DMS 273 treated with DMSO at 0.1 percent for 48 hours (cell line): ENCODE data around the gene CDH1.

Source experiments
- DNase-seq: peaks from one replicate; lab custom pipeline; 2025; lab: John Stamatoyannopoulos, UW

The CDH1 gene

GRCh38 chr16:68857479-68857878, 120.4 kb downstream of the CDH1 start:
- no peak for DNase-seq

DNA sequence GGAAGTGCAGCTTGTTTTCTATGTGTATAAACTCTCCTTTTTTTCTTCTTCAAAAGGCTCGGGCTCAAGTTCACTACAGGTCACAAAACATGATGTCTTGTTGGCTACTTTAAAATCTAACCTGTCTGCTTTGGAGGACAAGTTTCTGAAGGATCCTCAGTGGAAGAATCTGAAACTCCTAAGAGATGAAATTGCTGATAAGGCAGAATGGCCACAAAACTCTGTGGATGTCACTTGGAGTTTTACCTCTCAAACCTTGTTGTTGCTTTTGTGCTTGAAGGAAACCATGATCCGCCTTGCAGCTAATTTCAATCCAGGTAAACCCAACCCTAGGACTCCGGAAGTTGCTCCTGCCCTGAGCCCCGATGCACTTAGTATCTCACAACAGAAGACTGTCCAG, 122.7 kb downstream of the CDH1 start:
- no peak for DNase-seq

GRCh38 chr16:68860978-68861892, 124.1 kb downstream of the CDH1 start:
- no peak for DNase-seq

- no peak for DNase-seq
Observed at GRCh38 chr16:68866933-68867332, 129.8 kb downstream of the CDH1 start.

- DNase-seq, result no peak
Observed at GRCh38 chr16:68869492-68870088, 132.5 kb downstream of the CDH1 start.

DNA sequence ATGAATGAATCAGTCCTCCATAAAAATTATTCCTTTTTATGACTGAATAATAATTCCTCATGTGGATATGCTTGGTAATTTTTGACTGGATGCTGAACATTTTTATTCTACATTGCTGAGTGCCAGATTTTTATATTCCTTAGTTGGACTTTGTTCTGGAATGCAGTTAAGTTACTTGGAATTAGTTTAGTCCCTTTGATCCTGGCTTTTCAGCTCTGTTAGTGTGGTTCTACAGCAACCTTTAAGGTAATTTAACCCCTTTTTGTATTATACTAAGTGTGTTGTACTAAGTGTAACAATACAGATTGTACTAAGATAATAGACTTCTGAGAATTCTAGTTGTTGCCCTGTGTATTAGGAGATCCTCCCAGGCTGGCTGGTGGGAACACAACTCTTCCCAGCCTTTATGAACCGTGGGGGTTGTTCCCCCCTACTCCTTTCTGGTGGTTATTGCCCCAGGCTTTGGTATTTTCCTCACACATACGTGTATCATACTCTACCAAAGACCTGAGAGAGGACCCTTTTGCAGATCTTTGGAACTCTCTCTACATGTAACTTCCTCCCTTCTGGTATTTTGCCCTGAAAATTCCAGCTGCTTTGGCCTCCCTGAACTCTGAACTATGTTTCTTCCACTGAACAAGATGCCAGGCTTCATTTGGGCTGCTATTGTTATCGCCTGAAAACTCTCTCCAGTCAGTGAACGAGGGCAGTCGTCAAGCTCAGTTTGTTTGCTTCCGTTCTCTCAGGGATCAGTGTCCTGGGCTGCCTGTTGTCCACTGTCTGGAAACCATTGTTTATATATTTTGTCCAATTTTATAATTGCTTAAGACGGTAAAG, 136.8 kb downstream of the CDH1 start:
- no peak for DNase-seq

- DNase-seq, result no peak
Observed at GRCh38 chr16:68875871-68876270, 138.8 kb downstream of the CDH1 start.

- DNase-seq, result no peak
Observed at GRCh38 chr16:68883685-68884084, 146.6 kb downstream of the CDH1 start.

- no peak for DNase-seq
Observed at GRCh38 chr16:68884401-68884800, 147.3 kb downstream of the CDH1 start.
